ENCODE results near the gene ICOSLG.
"Not testable (repeated sequence)": the region's sequence is repeated elsewhere in the genome, so short reads cannot be mapped to it uniquely, and the experiment has no call there.

Gene ICOSLG

GRCh38 chr21:44240842-44241241 is at the start of gene ICOSLG:
Gene ICOSLG (minus strand): TSS chr21:44240943. CDS start chr21:44240817, 126 bp downstream.
- H3K4me3 ChIP-seq (ENCODE audit: low read depth, low read length) = not testable (repeated sequence)

- H3K4me3 ChIP-seq (ENCODE audit: low read depth, low read length) = no peak overlapping the region
Observed at GRCh38 chr21:44289381-44290010, 48.8 kb upstream of the ICOSLG start.

- no peak overlapping the region for H3K4me3 ChIP-seq (ENCODE audit: low read depth, low read length)
Observed at GRCh38 chr21:44288251-44289110, 47.7 kb upstream of the ICOSLG start.

GRCh38 chr21:44286716-44287632 is 46.2 kb upstream of the ICOSLG start:
- H3K4me3 ChIP-seq (ENCODE audit: low read depth, low read length) = no peak overlapping the region

DNA sequence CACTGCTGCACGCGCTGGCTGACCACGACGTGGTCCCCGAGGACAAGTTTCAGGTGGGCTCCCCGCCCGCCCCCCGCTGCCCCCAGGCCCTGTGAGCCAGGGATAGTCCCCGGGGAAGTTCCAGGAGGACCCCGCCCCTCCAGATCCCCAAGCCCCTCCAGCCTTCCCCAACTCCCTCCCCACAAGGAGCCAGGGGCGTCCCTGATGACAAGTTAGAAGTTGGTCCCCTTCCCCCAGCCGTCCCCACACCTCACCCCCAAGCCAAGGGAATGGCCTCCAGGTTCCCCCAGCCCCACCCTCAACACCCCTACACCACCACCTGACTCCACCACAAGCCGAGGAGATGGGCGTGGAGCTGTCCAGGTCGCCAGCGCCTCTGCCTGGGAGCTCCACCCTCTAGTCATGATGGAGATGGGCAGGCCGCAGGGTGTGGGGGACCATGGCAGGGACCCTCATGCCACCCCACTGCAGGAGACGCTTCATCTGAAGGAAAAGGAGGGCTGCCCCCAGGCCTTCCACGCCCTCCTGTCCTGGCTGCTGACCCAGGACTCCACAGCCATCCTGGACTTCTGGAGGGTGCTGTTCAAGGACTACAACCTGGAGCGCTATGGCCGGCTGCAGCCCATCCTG is 45.5 kb upstream of the ICOSLG start:
- H3K4me3 ChIP-seq (ENCODE audit: low read depth, low read length) = no peak overlapping the region

GRCh38 chr21:44285138-44285992 is 44.6 kb upstream of the ICOSLG start, which contains the start of gene AIRE:
Gene AIRE (plus strand): TSS chr21:44285876. CDS start chr21:44286007, 131 bp downstream.
- no peak within 1 kb of the TSS for H3K4me3 ChIP-seq (ENCODE audit: low read depth, low read length)

- no peak overlapping the region for H3K4me3 ChIP-seq (ENCODE audit: low read depth, low read length)
Observed at GRCh38 chr21:44283948-44284347, 43.2 kb upstream of the ICOSLG start.

GRCh38 chr21:44283211-44283785 is 42.6 kb upstream of the ICOSLG start:
- H3K4me3 ChIP-seq (ENCODE audit: low read depth, low read length) = not testable (repeated sequence)

DNA sequence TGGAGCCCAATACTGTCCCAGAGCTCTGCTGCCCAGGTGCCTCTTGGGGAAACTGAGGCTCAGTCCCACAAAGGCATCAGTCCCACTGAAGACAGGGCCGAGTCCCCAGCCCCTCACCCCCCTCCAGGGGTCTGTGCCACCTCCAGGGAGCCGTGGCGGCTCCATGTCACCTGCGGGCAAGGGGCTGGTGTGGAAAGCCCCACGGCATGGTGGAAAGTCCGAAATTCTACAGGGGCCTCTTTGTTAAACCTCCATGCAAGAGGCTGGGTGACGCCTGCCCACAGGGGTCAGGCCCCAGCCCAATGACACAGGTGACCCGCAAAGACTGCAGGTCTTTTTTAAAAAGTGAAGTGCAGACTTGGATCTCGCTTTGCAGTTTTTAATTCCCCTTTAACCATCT is 41.6 kb upstream of the ICOSLG start:
- H3K4me3 ChIP-seq (ENCODE audit: low read depth, low read length) = no peak overlapping the region

- H3K4me3 ChIP-seq (ENCODE audit: low read depth, low read length) = no peak overlapping the region
Observed at GRCh38 chr21:44281801-44282200, 41.1 kb upstream of the ICOSLG start.

- no peak overlapping the region for H3K4me3 ChIP-seq (ENCODE audit: low read depth, low read length)
Observed at GRCh38 chr21:44279354-44280260, 38.9 kb upstream of the ICOSLG start.

GRCh38 chr21:44275041-44275440 is 34.3 kb upstream of the ICOSLG start:
- no peak overlapping the region for H3K4me3 ChIP-seq (ENCODE audit: low read depth, low read length)

GRCh38 chr21:44273046-44273445 is 32.3 kb upstream of the ICOSLG start:
- H3K4me3 ChIP-seq (ENCODE audit: low read depth, low read length) = no peak overlapping the region

- H3K4me3 ChIP-seq (ENCODE audit: low read depth, low read length) = no peak overlapping the region
Observed at GRCh38 chr21:44272284-44272858, 31.6 kb upstream of the ICOSLG start.

DNA sequence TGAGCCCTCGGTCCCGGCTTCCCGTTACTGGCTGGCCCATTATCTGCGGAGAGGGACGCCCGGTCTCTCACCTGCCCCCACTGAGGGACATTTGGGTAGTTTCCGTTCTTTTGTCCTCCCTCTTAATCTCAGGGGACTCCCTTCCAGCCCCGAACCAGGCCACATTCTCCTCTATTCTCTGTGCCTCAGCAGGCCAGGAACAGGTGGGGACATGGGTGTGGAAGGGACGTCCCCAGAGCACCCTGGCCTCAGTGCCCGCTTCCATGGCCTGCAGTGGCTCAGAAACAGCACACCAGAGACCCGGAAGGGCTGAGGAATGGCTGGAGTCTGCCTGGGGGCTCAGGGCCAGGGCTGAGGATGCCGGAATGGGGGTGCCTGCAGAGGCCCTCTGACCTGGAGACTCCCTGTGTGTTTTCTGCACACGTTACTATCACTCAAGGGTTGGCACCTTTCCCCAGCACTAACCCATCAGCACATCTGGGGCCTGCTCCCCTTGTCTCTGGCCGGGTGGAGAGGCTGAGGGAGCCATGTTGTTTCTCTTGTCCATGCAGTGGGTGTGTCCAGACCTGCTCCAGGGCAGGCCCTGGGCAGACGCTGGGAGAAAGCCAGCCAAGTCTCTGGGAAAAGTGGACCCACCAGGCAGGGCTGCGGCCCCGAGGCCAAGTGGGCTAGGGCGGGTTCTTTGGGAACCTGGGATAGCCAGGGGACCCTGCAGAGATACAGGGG is 31.0 kb upstream of the ICOSLG start:
- H3K4me3 ChIP-seq (ENCODE audit: low read depth, low read length) = no peak overlapping the region

- H3K4me3 ChIP-seq (ENCODE audit: low read depth, low read length) = no peak overlapping the region
Observed at GRCh38 chr21:44269090-44269489, 28.3 kb upstream of the ICOSLG start.

DNA sequence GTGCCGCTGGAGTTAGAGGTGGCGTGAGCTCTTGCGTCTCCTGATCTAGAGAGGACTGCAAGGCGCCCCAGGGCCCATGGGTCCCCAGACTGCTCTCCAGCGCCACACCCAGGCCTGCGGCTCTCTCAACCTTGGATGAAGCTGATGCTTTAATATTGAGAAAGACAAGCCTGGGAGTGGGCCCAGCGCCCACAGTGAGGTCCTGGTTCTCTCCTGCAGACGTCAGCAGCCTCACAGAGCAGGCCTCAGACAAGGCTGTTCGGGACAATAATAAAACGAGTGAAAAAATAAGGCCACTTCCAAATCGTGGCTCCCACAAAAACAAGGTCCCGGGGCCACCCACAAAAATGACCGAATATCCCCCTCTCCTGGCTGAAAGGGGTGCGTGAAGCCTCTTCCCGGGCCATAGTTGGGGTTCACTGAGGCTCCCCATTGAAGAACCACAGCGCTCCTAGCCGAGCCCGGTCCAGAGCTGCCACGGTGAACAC is 27.0 kb upstream of the ICOSLG start:
- H3K4me3 ChIP-seq (ENCODE audit: low read depth, low read length) = no peak overlapping the region

All from iPS-11a (cell line).